H9 (cell line): Measurements from ENCODE around the gene PLXNA2. TPM values are rescaled to one million over a fixed set of nuclear protein-coding genes. Genes with fewer than 3 reads are reported as not detected.

Experiments used
- DNase-seq: peaks from one replicate; pipeline ENCODE4 v3.0.0-alpha.2; 2017
- H2AFZ ChIP-seq: one replicate; pipeline ENCODE4 v1.6.1; 2013; ENCODE audit warnings: mild to moderate bottlenecking, low read length, control low read depth, moderate library complexity
- H2AK5ac ChIP-seq: 2 replicates; pipeline ENCODE4 v1.6.1; 2013; ENCODE audit warnings: low read length, control low read depth, mixed read lengths; ENCODE audit not compliant: insufficient read length
- H2BK120ac ChIP-seq: one replicate; pipeline ENCODE4 v1.6.1; 2013; ENCODE audit warnings: low read depth, mild to moderate bottlenecking, low read length, control low read depth, inconsistent platforms; ENCODE audit not compliant: poor library complexity, severe bottlenecking
- H2BK12ac ChIP-seq: 2 replicates; pipeline ENCODE4 v1.6.1; 2013; ENCODE audit warnings: low read length, control low read depth, mixed read lengths, low read depth; ENCODE audit not compliant: insufficient read length
- H2BK15ac ChIP-seq: 2 replicates; pipeline ENCODE4 v1.6.1; 2013; ENCODE audit warnings: low read depth, low read length, control low read depth
- H2BK20ac ChIP-seq: one replicate; pipeline ENCODE4 v1.6.1; 2013; ENCODE audit warnings: low read depth, mild to moderate bottlenecking, low read length, control low read depth, inconsistent platforms; ENCODE audit not compliant: poor library complexity, severe bottlenecking
- H2BK5ac ChIP-seq: 2 replicates; pipeline ENCODE4 v1.6.1; 2013; ENCODE audit warnings: low read length, control low read depth, mixed read lengths; ENCODE audit not compliant: insufficient read length
- H3K14ac ChIP-seq: 2 replicates; pipeline ENCODE4 v1.6.1; 2013; ENCODE audit warnings: low read length, control low read depth; ENCODE audit not compliant: insufficient read depth
- H3K18ac ChIP-seq: 2 replicates; pipeline ENCODE4 v1.6.1; 2013; ENCODE audit warnings: low read depth, mild to moderate bottlenecking, mixed read lengths, low read length, control low read depth; ENCODE audit not compliant: insufficient read length
- H3K23ac ChIP-seq: 2 replicates; pipeline ENCODE4 v1.6.1; 2013; ENCODE audit warnings: low read length, control low read depth, mixed read lengths, low read depth; ENCODE audit not compliant: insufficient read length
- H3K23me2 ChIP-seq: 2 replicates; pipeline ENCODE4 v1.6.1; 2013; ENCODE audit warnings: low read depth, mild to moderate bottlenecking, mixed read lengths, low read length, control low read depth; ENCODE audit not compliant: insufficient read length, poor library complexity, severe bottlenecking
- H3K27ac ChIP-seq: 2 replicates; pipeline ENCODE4 v1.5.1; 2013; ENCODE audit warnings: low read length, control low read depth, mixed read lengths, low read depth; ENCODE audit not compliant: insufficient read length
- H3K27me3 ChIP-seq: 2 replicates; pipeline ENCODE4 v1.6.1; 2013; ENCODE audit warnings: low read length, control low read depth, inconsistent platforms; ENCODE audit not compliant: insufficient read depth
- H3K4ac ChIP-seq: 2 replicates; pipeline ENCODE4 v1.6.1; 2013; ENCODE audit warnings: low read depth, mild to moderate bottlenecking, control low read depth, inconsistent platforms, low read length, moderate library complexity
- H3K4me1 ChIP-seq: 2 replicates; pipeline ENCODE4 v1.6.1; 2013; ENCODE audit warnings: low read length, control low read depth, inconsistent platforms; ENCODE audit not compliant: insufficient read depth
- H3K4me2 ChIP-seq: 2 replicates; pipeline ENCODE4 v1.6.1; 2013; ENCODE audit warnings: low read length, control low read depth, mixed read lengths; ENCODE audit not compliant: insufficient read length, insufficient read depth
- H3K56ac ChIP-seq: 2 replicates; pipeline ENCODE4 v1.6.1; 2013; ENCODE audit warnings: low read depth, mild to moderate bottlenecking, mixed read lengths, low read length, control low read depth; ENCODE audit not compliant: insufficient read length
- H3K79me1 ChIP-seq: 2 replicates; pipeline ENCODE4 v1.6.1; 2013; ENCODE audit warnings: low read depth, mild to moderate bottlenecking, moderate library complexity, low read length, control low read depth, inconsistent platforms; ENCODE audit not compliant: insufficient read depth, poor library complexity, severe bottlenecking
- H3K79me2 ChIP-seq: 2 replicates; pipeline ENCODE4 v1.6.1; 2013; ENCODE audit warnings: low read length, control low read depth, inconsistent platforms; ENCODE audit not compliant: insufficient read depth
- H3K9ac ChIP-seq: 2 replicates; pipeline ENCODE4 v1.6.1; 2013; ENCODE audit warnings: low read length, control low read depth, mixed read lengths; ENCODE audit not compliant: insufficient read length; ENCODE audit errors: extremely low read depth
- H3K9me3 ChIP-seq: one replicate; pipeline ENCODE4 v1.6.1; 2013; ENCODE audit warnings: low read depth, low read length, inconsistent platforms; ENCODE audit not compliant: control insufficient read depth
- H3T11ph ChIP-seq: one replicate; pipeline ENCODE4 v1.6.1; 2013; ENCODE audit warnings: mild to moderate bottlenecking, low read length, control low read depth, inconsistent platforms
- H4K20me1 ChIP-seq: one replicate; pipeline ENCODE4 v1.6.1; 2013; ENCODE audit not compliant: control insufficient read depth, insufficient read length, insufficient read depth
- H4K5ac ChIP-seq: 2 replicates; pipeline ENCODE4 v1.6.1; 2013; ENCODE audit warnings: low read depth, mild to moderate bottlenecking, mixed read lengths, low read length, control low read depth; ENCODE audit not compliant: insufficient read length
- H4K8ac ChIP-seq: replicated peaks from 2 replicates; pipeline ENCODE4 v1.6.1; 2013; ENCODE audit warnings: low read length, control low read depth, mixed read lengths, low read depth; ENCODE audit not compliant: insufficient read length
- H4K91ac ChIP-seq: 2 replicates; pipeline ENCODE4 v1.6.1; 2013; ENCODE audit warnings: low read depth, mild to moderate bottlenecking, moderate library complexity, mixed read lengths, low read length, control low read depth; ENCODE audit not compliant: insufficient read length
- H3K27ac Mint-ChIP-seq, 3 experiments: 2 replicates in 2 of 3; 3 replicates in 1 of 3; pipeline ENCODE4 v1.8.0; 2020 to 2021; ENCODE audit warnings: mixed read lengths in 3 of 3, mild to moderate bottlenecking in 1 of 3, moderate library complexity in 1 of 3
- H3K27me3 Mint-ChIP-seq: 2 replicates; pipeline ENCODE4 v1.8.0; 2021; ENCODE audit warnings: low read depth, mild to moderate bottlenecking, moderate library complexity, mixed read lengths
- H3K36me3 Mint-ChIP-seq, 3 experiments: 2 replicates in 2 of 3; 3 replicates in 1 of 3; pipeline ENCODE4 v1.8.0; 2020 to 2021; ENCODE audit warnings: low read depth in 3 of 3, mixed read lengths in 3 of 3; ENCODE audit not compliant: insufficient read depth in 1 of 3
- H3K4me1 Mint-ChIP-seq, 2 experiments: 2 replicates each; pipeline ENCODE4 v1.8.0; 2020; ENCODE audit warnings: mixed read lengths in 2 of 2
- H3K4me3 Mint-ChIP-seq, 2 experiments: 2 replicates in 1 of 2; 3 replicates in 1 of 2; pipeline ENCODE4 v1.8.0; 2020 to 2021; ENCODE audit warnings: mild to moderate bottlenecking in 2 of 2, mixed read lengths in 2 of 2, moderate library complexity in 1 of 2
- H3K9me3 Mint-ChIP-seq, 2 experiments: 2 replicates in 1 of 2; 3 replicates in 1 of 2; pipeline ENCODE4 v1.8.0; 2020; ENCODE audit warnings: mild to moderate bottlenecking in 2 of 2, mixed read lengths in 2 of 2, moderate library complexity in 1 of 2
- WGBS: extraction: QIAGEN DNeasy Blood & Tissue Kit; methylation state at CpG from one replicate; pipeline ENCODE4 v1.1.7; 2013; ENCODE audit warnings: missing lambda C conversion rate, low lambda C conversion rate, mixed read lengths; ENCODE audit not compliant: insufficient read length; ENCODE audit errors: extremely low coverage; 5-methylcytosine and 5-hydroxymethylcytosine counted together
- total RNA-seq: library from RNA; stranded (reverse); gene quantifications from 2 replicates; pipeline ENCODE4 v1.2.1, GENCODE V29; 2021
- TF ChIP-seq, protein P1 (sequence below): fragments of 200-600 bp; sonication (generic); conservative IDR thresholded peaks from 3 replicates; pipeline ENCODE4 v1.8.0; 2021; ENCODE audit warnings: antibody characterized with exemption, mild to moderate bottlenecking

The PLXNA2 gene
- total RNA-seq, 1 experiment from 2014 or later: 0.57 TPM

DNA sequence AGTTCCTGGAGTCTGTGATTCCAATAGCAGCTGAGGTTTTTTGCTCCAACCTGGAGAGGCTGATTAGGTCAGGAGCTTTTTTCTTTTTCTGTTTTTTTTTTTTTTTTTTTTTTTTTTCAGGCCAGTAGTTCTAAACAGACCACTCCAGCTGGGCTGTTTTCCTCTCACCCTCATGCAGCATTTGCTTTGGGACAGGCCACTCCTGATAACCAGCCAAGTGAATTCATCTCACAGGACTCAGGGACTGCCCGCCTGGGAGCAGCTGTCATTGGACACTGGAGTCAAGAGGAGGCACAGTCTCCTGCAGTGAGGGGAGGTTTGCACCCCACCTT lies 22.9 kb downstream of the PLXNA2 start:
- Histone ChIP-seq H2BK120ac (no peak overlapping the region), H3K4ac (no peak overlapping the region), H3K4me2 (no peak overlapping the region), H3K79me2 (no peaks in the 10 kb centered on the region), H3K4me1 (no peaks in the 10 kb centered on the region), H3K27me3 (no peaks in the 10 kb centered on the region), H3K23me2 (no peaks in the 10 kb centered on the region), H3K27ac (no peak overlapping the region), H2BK12ac (no peak overlapping the region), H3K9ac (no peak overlapping the region), H4K5ac (no peak overlapping the region), H2BK5ac (no peak overlapping the region), H3K9me3 (no peaks in the 10 kb centered on the region), H4K20me1 (no peaks in the 10 kb centered on the region), H2BK20ac (no peak overlapping the region), H2AK5ac (no peak overlapping the region), H4K8ac (no peak overlapping the region), H3K14ac (no peak overlapping the region), H3T11ph (no peak overlapping the region), H3K56ac (no peak overlapping the region), H3K79me1 (no peaks in the 10 kb centered on the region), H3K23ac (no peak overlapping the region), H2AFZ (no peak overlapping the region), H3K18ac (no peak overlapping the region), H2BK15ac (no peak overlapping the region), H4K91ac (no peak overlapping the region)
- no CpG with 5 or more reads among the region's 1 CpG for WGBS
- H3K9me3 Mint-ChIP-seq: no peaks in the 10 kb centered on the region
- H3K27me3 Mint-ChIP-seq: peaks cover 5% of the 10 kb centered on the region
- TF ChIP-seq, protein P1, sequence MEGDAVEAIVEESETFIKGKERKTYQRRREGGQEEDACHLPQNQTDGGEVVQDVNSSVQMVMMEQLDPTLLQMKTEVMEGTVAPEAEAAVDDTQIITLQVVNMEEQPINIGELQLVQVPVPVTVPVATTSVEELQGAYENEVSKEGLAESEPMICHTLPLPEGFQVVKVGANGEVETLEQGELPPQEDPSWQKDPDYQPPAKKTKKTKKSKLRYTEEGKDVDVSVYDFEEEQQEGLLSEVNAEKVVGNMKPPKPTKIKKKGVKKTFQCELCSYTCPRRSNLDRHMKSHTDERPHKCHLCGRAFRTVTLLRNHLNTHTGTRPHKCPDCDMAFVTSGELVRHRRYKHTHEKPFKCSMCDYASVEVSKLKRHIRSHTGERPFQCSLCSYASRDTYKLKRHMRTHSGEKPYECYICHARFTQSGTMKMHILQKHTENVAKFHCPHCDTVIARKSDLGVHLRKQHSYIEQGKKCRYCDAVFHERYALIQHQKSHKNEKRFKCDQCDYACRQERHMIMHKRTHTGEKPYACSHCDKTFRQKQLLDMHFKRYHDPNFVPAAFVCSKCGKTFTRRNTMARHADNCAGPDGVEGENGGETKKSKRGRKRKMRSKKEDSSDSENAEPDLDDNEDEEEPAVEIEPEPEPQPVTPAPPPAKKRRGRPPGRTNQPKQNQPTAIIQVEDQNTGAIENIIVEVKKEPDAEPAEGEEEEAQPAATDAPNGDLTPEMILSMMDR: no peak
- no peak overlapping the region for H3K4me3 Mint-ChIP-seq
- no peaks in the 10 kb centered on the region for H3K36me3 Mint-ChIP-seq
- DNase-seq: no peak
- no peak overlapping the region for H3K27ac Mint-ChIP-seq
- peaks cover 7 to 11% of the 10 kb centered on the region in 2 experiments for H3K4me1 Mint-ChIP-seq
